Measurements from ENCODE around the gene HOOK1. TPM values are rescaled to one million over a fixed set of nuclear protein-coding genes. Genes with fewer than 3 reads are reported as not detected.

The HOOK1 gene
- total and polyA plus RNA-seq, 2 of the 13 experiments (the other 11 are each of a cell fraction or from before 2014, with no cell fraction given), result 11.3 to 24.2 TPM

DNA sequence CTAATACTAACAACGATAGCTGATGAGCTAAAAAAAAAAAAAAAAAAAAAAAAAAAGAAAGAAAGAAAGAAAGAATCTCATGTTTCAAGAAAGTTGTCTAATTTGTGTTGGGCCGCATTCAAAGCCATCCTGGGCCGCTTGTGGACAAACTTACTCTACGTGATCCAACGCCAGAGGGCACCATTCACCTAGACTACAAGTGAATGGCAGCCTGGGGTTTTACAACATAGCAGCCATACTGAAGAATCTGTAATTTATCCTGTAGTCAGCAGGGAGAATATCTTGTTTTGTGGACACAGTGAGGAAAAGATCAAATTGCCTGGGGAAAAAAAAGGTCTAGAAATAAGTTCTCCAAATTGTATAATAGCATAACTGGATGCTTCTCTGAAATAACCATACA, 64.8 kb downstream of the HOOK1 start:
- Histone ChIP-seq H3K27me3 (ENCODE audit: control insufficient read depth in 1 of 2, insufficient read depth in 2 of 2, low read length in 2 of 2) (no peaks in the 10 kb centered on the region), H3K9me3 (ENCODE audit: low read length) (no peaks in the 10 kb centered on the region), H3K4me3 (replicated peaks in 1 of 3; ENCODE audit: insufficient read depth in 1 of 3, low read depth in 2 of 3, low read length in 3 of 3) (no peak overlapping the region), H3K9ac (ENCODE audit: insufficient read depth, low read depth, low read length) (no peak overlapping the region), H2AFZ (ENCODE audit: low read length) (no peak overlapping the region), H3K79me2 (ENCODE audit: insufficient read depth, low read length) (no peaks in the 10 kb centered on the region), H3K27ac (ENCODE audit: extremely low read length, insufficient read depth, low read length) (no peak overlapping the region), H3K36me3 (replicated peaks in 1 of 2; ENCODE audit: control insufficient read depth in 1 of 2, insufficient read depth in 2 of 2, low read length in 2 of 2) (no peaks in the 10 kb centered on the region), H3K4me2 (ENCODE audit: low read depth, low read length) (no peak overlapping the region), H3K4me1 (ENCODE audit: insufficient read depth, low read length) (peaks cover 9% of the 10 kb centered on the region), H4K20me1 (ENCODE audit: insufficient read depth, low read length) (no peaks in the 10 kb centered on the region)
- intact Hi-C loops (cut with micrococcal nuclease; ENCODE audit: unreplicated experiment) (loop anchor here (1.0 kb wide), 1 partner anchor 68 kb away; no protein-coding TSS in a partner anchor), in situ Hi-C loops (cut with HindIII; ENCODE audit: extremely low pct_ligation_motif_present, low pct_unique_long_range_greater_than_20kb) (loop anchor here (5.0 kb wide), 1 partner anchor 68 kb away; no protein-coding TSS in a partner anchor)
- FAIRE-seq (no peak), ATAC-seq (peak; percentile 98), DNase-seq (ENCODE audit: low spot score) (peak; percentile 65)
- no TSS peak for BruUV-seq (replicated peaks)
- TF ChIP-seq YEATS4 (CRISPR knock-in tag; IDR thresholded peaks at IDR 0.05; ENCODE audit: borderline replicate concordance), result no peak
- no peak for TF ChIP-seq FOXA1 (IDR thresholded peaks at IDR 0.05)
- 0 out of 2 replicates have a peak, but pooled peaks have one; percentile 17 for TF ChIP-seq FOXA1 (CRISPR knock-in tag; IDR thresholded peaks at IDR 0.05)
- no peak for TF ChIP-seq ZNF879 (CRISPR knock-in tag; IDR thresholded peaks at IDR 0.05)
- TF ChIP-seq RFX5 (IDR thresholded peaks at IDR 0.05; ENCODE audit: low read depth, low read length), result no peak
- TF ChIP-seq SMC3 (IDR thresholded peaks at IDR 0.05; ENCODE audit: low read length), result peak; percentile 91
- TF ChIP-seq YY1 (IDR thresholded peaks at IDR 0.05; ENCODE audit: insufficient read depth, insufficient replicate concordance, low read depth, low read length), result peak; percentile 37
- TF ChIP-seq, protein P1, sequence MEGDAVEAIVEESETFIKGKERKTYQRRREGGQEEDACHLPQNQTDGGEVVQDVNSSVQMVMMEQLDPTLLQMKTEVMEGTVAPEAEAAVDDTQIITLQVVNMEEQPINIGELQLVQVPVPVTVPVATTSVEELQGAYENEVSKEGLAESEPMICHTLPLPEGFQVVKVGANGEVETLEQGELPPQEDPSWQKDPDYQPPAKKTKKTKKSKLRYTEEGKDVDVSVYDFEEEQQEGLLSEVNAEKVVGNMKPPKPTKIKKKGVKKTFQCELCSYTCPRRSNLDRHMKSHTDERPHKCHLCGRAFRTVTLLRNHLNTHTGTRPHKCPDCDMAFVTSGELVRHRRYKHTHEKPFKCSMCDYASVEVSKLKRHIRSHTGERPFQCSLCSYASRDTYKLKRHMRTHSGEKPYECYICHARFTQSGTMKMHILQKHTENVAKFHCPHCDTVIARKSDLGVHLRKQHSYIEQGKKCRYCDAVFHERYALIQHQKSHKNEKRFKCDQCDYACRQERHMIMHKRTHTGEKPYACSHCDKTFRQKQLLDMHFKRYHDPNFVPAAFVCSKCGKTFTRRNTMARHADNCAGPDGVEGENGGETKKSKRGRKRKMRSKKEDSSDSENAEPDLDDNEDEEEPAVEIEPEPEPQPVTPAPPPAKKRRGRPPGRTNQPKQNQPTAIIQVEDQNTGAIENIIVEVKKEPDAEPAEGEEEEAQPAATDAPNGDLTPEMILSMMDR (CRISPR knock-in tag; IDR thresholded peaks at IDR 0.05), result peak; percentile 85
- TF ChIP-seq ZNF547 (CRISPR knock-in tag; IDR thresholded peaks at IDR 0.05), result no peak
- peak; percentile 61; the same call in 1 of the 2 replicates for TF ChIP-seq RAD21 (CRISPR knock-in tag; IDR thresholded peaks at IDR 0.05)
- TF ChIP-seq STAG1 (CRISPR knock-in tag; IDR thresholded peaks at IDR 0.05), result peak; percentile 87
- TF ChIP-seq NFYC (CRISPR knock-in tag; IDR thresholded peaks at IDR 0.05), result no peak
- 19% methylated on average over 5 of the region's 5 CpGs for WGBS (ENCODE audit: low lambda C conversion rate)
- POLR2A ChIA-PET, result no interaction called here
- CTCF ChIA-PET (ENCODE audit: low intra/inter-chr PET ratio, low total read pairs), result interaction anchor here (2.6 kb wide), 1 partner anchor 68 kb away, joined by 27 read pairs; no protein-coding TSS in a partner anchor

Measured in HepG2 (cell line).